IMR-90 (cell line): ENCODE results near the gene DCP1A. TPM values are rescaled to one million over a fixed set of nuclear protein-coding genes. Genes with fewer than 3 reads are reported as not detected.

Experiments used
- ATAC-seq: fragments of 200-7000 bp; cut with Tn5 transposase; 2 replicates; pipeline ENCODE4 v1.9.1; 2020; ENCODE audit warnings: low read depth, mild to moderate bottlenecking, moderate library complexity
- BruUV-seq: library from RNA; stranded (reverse); fragments of 400-500 nt; replicated peaks from 2 replicates; lab custom pipeline; 2021; lab: Mats Ljungman, UMichigan
- CTCF ChIA-PET: fragments of 300-600 bp; formaldehyde crosslinking; extraction: SDS; loops from one replicate; lab custom pipeline; 2021; ENCODE audit warnings: antibody characterized with exemption; lab: Yijun Ruan, JAX
- POLR2A ChIA-PET: fragments of 300-600 bp; sonication (Branson Sonifier 250); formaldehyde crosslinking; loops from one replicate; lab custom pipeline; 2022; ENCODE audit warnings: antibody characterized with exemption; ENCODE audit not compliant: unreplicated experiment; lab: Charles Lee
- DNase-seq: peaks from one replicate; pipeline ENCODE4 v3.0.0; 2013
- H2AFZ ChIP-seq: replicated peaks from 2 replicates; pipeline ENCODE3; 2013; ENCODE audit warnings: low read length, mild to moderate bottlenecking; ENCODE audit not compliant: poor library complexity
- H2AK5ac ChIP-seq: 2 replicates; pipeline ENCODE4 v1.6.1; 2013; ENCODE audit warnings: low read depth, low read length, inconsistent platforms
- H2AK9ac ChIP-seq: replicated peaks from 2 replicates; pipeline ENCODE3; 2013; ENCODE audit warnings: mild to moderate bottlenecking, low read depth, low read length, moderate library complexity; ENCODE audit not compliant: poor library complexity
- H2BK120ac ChIP-seq: 2 replicates; pipeline ENCODE4 v1.6.1; 2013; ENCODE audit warnings: low read depth, low read length, inconsistent platforms
- H2BK15ac ChIP-seq: 3 replicates; pipeline ENCODE4 v1.6.1; 2013; ENCODE audit warnings: low read depth, low read length, inconsistent platforms
- H2BK20ac ChIP-seq: 2 replicates; pipeline ENCODE4 v1.6.1; 2013; ENCODE audit warnings: low read depth, mild to moderate bottlenecking, inconsistent platforms, low read length, moderate library complexity
- H2BK5ac ChIP-seq: 2 replicates; pipeline ENCODE4 v1.6.1; 2013; ENCODE audit warnings: mild to moderate bottlenecking, low read depth, low read length, inconsistent platforms; ENCODE audit not compliant: poor library complexity, severe bottlenecking
- H3K14ac ChIP-seq: replicated peaks from 2 replicates; pipeline ENCODE4 v1.6.1; 2013; ENCODE audit warnings: low read depth, low read length, inconsistent platforms
- H3K18ac ChIP-seq: 2 replicates; pipeline ENCODE4 v1.6.1; 2013; ENCODE audit warnings: low read depth, low read length, control low read depth
- H3K23ac ChIP-seq: 2 replicates; pipeline ENCODE4 v1.6.1; 2013; ENCODE audit warnings: low read depth, low read length, inconsistent platforms
- H3K27ac ChIP-seq: 2 replicates; pipeline ENCODE4 v1.5.1; 2013; ENCODE audit warnings: mild to moderate bottlenecking, control low read depth, low read length; ENCODE audit not compliant: insufficient read depth
- H3K27me3 ChIP-seq: 2 replicates; pipeline ENCODE4 v1.6.1; 2013; ENCODE audit warnings: low read length; ENCODE audit not compliant: control insufficient read depth, insufficient read depth
- H3K36me3 ChIP-seq: 2 replicates; pipeline ENCODE4 v1.6.1; 2013; ENCODE audit warnings: low read length, mixed read lengths; ENCODE audit not compliant: control insufficient read depth, insufficient read depth
- H3K4ac ChIP-seq: 2 replicates; pipeline ENCODE4 v1.6.1; 2013; ENCODE audit warnings: low read depth, low read length, inconsistent platforms
- H3K4me1 ChIP-seq: 2 replicates; pipeline ENCODE4 v1.6.1; 2013; ENCODE audit warnings: low read length, mixed read lengths; ENCODE audit not compliant: control insufficient read depth, insufficient read depth
- H3K4me2 ChIP-seq: 2 replicates; pipeline ENCODE4 v1.6.1; 2013; ENCODE audit warnings: low read depth, mild to moderate bottlenecking, control low read depth, low read length, moderate library complexity
- H3K4me3 ChIP-seq: 2 replicates; pipeline ENCODE4 v1.5.1; 2013; ENCODE audit warnings: low read depth, mild to moderate bottlenecking, control low read depth, low read length, moderate library complexity; ENCODE audit not compliant: insufficient read depth
- H3K56ac ChIP-seq: 2 replicates; pipeline ENCODE4 v1.6.1; 2013; ENCODE audit warnings: low read length, inconsistent platforms; ENCODE audit not compliant: insufficient read depth; ENCODE audit errors: extremely low read depth
- H3K79me1 ChIP-seq, 2 experiments: 2 replicates each; pipeline ENCODE4 v1.6.1; 2013; ENCODE audit warnings: low read length in 2 of 2, inconsistent platforms in 1 of 2, low read depth in 1 of 2
- H3K9ac ChIP-seq: 2 replicates; pipeline ENCODE4 v1.6.1; 2013; ENCODE audit warnings: low read depth, low read length, control low read depth
- H3K9me1 ChIP-seq: 2 replicates; pipeline ENCODE4 v1.6.1; 2013; ENCODE audit warnings: low read length, inconsistent platforms; ENCODE audit not compliant: insufficient read depth
- H3K9me3 ChIP-seq: 2 replicates; pipeline ENCODE4 v1.6.1; 2013; ENCODE audit warnings: low read length; ENCODE audit not compliant: control insufficient read depth, insufficient read depth
- H4K20me1 ChIP-seq: 2 replicates; pipeline ENCODE4 v1.6.1; 2013; ENCODE audit warnings: low read length, inconsistent platforms; ENCODE audit not compliant: insufficient read depth
- H4K5ac ChIP-seq: 2 replicates; pipeline ENCODE4 v1.6.1; 2013; ENCODE audit warnings: mild to moderate bottlenecking, low read depth, low read length, control low read depth
- H4K8ac ChIP-seq, 2 experiments: 2 replicates each; pipeline ENCODE4 v1.6.1; 2013; ENCODE audit warnings: low read depth in 2 of 2, low read length in 2 of 2, control low read depth in 1 of 2, inconsistent platforms in 1 of 2
- H4K91ac ChIP-seq: 2 replicates; pipeline ENCODE4 v1.6.1; 2013; ENCODE audit warnings: low read depth, low read length, inconsistent platforms; ENCODE audit not compliant: insufficient read depth
- BHLHE40 ChIP-seq: fragments of 150-350 bp; IDR thresholded peaks from 2 replicates; pipeline ENCODE4 v1.6.1; 2016; ENCODE audit warnings: mild to moderate bottlenecking, low read depth, low read length
- CEBPB ChIP-seq: IDR thresholded peaks from 2 replicates; pipeline ENCODE4 v1.6.1; 2012; ENCODE audit warnings: low read depth, low read length, improper control_type of control experiment
- CHD1 ChIP-seq: IDR thresholded peaks from 2 replicates; pipeline ENCODE4 v1.6.1; 2012; ENCODE audit warnings: low read depth, low read length, improper control_type of control experiment
- CTCF ChIP-seq: conservative IDR thresholded peaks from 2 replicates; pipeline ENCODE4 v1.5.1; 2012; ENCODE audit warnings: mild to moderate bottlenecking, low read depth, low read length, improper control_type of control experiment
- ELK1 ChIP-seq: fragments of 150-350 bp; IDR thresholded peaks from 2 replicates; pipeline ENCODE4 v1.6.1; 2016; ENCODE audit warnings: low read depth, mild to moderate bottlenecking, low read length, moderate library complexity, borderline replicate concordance
- FOS ChIP-seq: fragments of 150-350 bp; IDR thresholded peaks from 2 replicates; pipeline ENCODE4 v1.6.1; 2016; ENCODE audit warnings: low read depth, low read length
- MAFK ChIP-seq: IDR thresholded peaks from 2 replicates; pipeline ENCODE4 v1.6.1; 2012; ENCODE audit warnings: low read depth, low read length, improper control_type of control experiment
- MAZ ChIP-seq: IDR thresholded peaks from 2 replicates; pipeline ENCODE4 v1.6.1; 2012; ENCODE audit warnings: low read depth, mild to moderate bottlenecking, low read length, improper control_type of control experiment, moderate library complexity, borderline replicate concordance
- MXI1 ChIP-seq: IDR thresholded peaks from 2 replicates; pipeline ENCODE4 v1.6.1; 2012; ENCODE audit warnings: low read depth, mild to moderate bottlenecking, low read length, moderate library complexity, borderline replicate concordance
- NFE2L2 ChIP-seq: fragments of 150-350 bp; IDR thresholded peaks from 2 replicates; pipeline ENCODE4 v1.6.1; 2016; ENCODE audit warnings: low read depth, mild to moderate bottlenecking, low read length
- POLR2A ChIP-seq: IDR thresholded peaks from 2 replicates; pipeline ENCODE4 v1.6.1; 2012; ENCODE audit warnings: mild to moderate bottlenecking, low read depth, low read length
- RAD21 ChIP-seq: IDR thresholded peaks from 2 replicates; pipeline ENCODE4 v1.6.1; 2012; ENCODE audit warnings: low read length, improper control_type of control experiment
- RCOR1 ChIP-seq: IDR thresholded peaks from 2 replicates; pipeline ENCODE4 v1.6.1; 2012; ENCODE audit warnings: mild to moderate bottlenecking, low read length, improper control_type of control experiment; ENCODE audit not compliant: insufficient replicate concordance
- RFX5 ChIP-seq: IDR thresholded peaks from 2 replicates; pipeline ENCODE4 v1.8.0; 2012; ENCODE audit warnings: low read depth, mild to moderate bottlenecking, low read length, moderate library complexity
- SMC3 ChIP-seq: fragments of 150-350 bp; IDR thresholded peaks from 2 replicates; pipeline ENCODE4 v1.6.1; 2016; ENCODE audit warnings: low read depth, mild to moderate bottlenecking, antibody characterized with exemption, low read length, moderate library complexity
- USF2 ChIP-seq: fragments of 150-350 bp; IDR thresholded peaks from 2 replicates; pipeline ENCODE4 v1.6.1; 2017; ENCODE audit warnings: mild to moderate bottlenecking, antibody characterized with exemption, low read length, low read depth
- WGBS, 2 experiments: methylation state at CpG; one replicate each; pipeline versions ENCODE4 v1.1.5 to v1.1.7; 2013; ENCODE audit warnings: missing lambda C conversion rate in 2 of 2; ENCODE audit not compliant: insufficient read length in 1 of 2; ENCODE audit errors: extremely low coverage in 2 of 2; 5-methylcytosine and 5-hydroxymethylcytosine counted together
- dilution Hi-C: fragments of 300-500 bp; cut with HindIII; formaldehyde crosslinking; loops from one replicate; pipeline ENCODE4 v1.14.3; 2018; ENCODE audit warnings: low sequenced_read_pairs; ENCODE audit not compliant: unreplicated experiment
- in situ Hi-C: fragments of 300-500 bp; cut with MboI; formaldehyde crosslinking; loops from 3 replicates; pipeline ENCODE4 v1.14.3; 2019; ENCODE audit warnings: low sequenced_read_pairs, inconsistent platforms, mixed read lengths
- intact Hi-C: fragments of 100-400 bp; cut with micrococcal nuclease; formaldehyde crosslinking; loops from 2 replicates; pipeline ENCODE4 v1.10.0; 2022
- polyA plus RNA-seq, 3 experiments: library from polyadenylated mRNA; depleted of rRNA; stranded (reverse); fragments of >200 nt; gene quantifications; 2 replicates each; pipeline ENCODE4 v1.2.3, GENCODE V29; 2012; ENCODE audit warnings: low replicate concordance in 1 of 3
- total RNA-seq: library from RNA; depleted of rRNA; stranded (reverse); fragments of >200 nt; gene quantifications from 2 replicates; pipeline ENCODE4 v1.2.3, GENCODE V29; 2012

The DCP1A gene
- total and polyA plus RNA-seq, 2 of the 4 experiments (the other 2 are of a cell fraction): 13.2 to 30.1 TPM

- no peak overlapping the region for H3K4me2 ChIP-seq
- H3K79me1 ChIP-seq: peaks cover 10 to 66% of the 10 kb centered on the region in 2 experiments; a peak in 3 of 4 replicates
- H3K9me1 ChIP-seq: peaks cover 22% of the 10 kb centered on the region
- no peak overlapping the region for H4K91ac ChIP-seq
- H3K4ac ChIP-seq: no peak overlapping the region
- H2AK9ac ChIP-seq: no peak overlapping the region
- ChIA-PET POLR2A (no interaction called here), CTCF (no interaction called here)
- no peak overlapping the region for H2AK5ac ChIP-seq
- dilution Hi-C loops (no loop called here), intact Hi-C loops (no loop called here), in situ Hi-C loops (no loop called here)
- no peak for DNase-seq
- no peaks in the 10 kb centered on the region for H3K9me3 ChIP-seq
- peaks cover 49% of the 10 kb centered on the region for H3K36me3 ChIP-seq
- no peak overlapping the region for H2BK120ac ChIP-seq
- H2AFZ ChIP-seq: no peak overlapping the region
- H3K4me1 ChIP-seq: peaks cover 28% of the 10 kb centered on the region
- H3K14ac ChIP-seq: no peak overlapping the region
- no peak overlapping the region for H3K56ac ChIP-seq
- no peak overlapping the region for H4K8ac ChIP-seq
- WGBS, 2 experiments: no CpG with 5 or more reads among the region's 4 CpGs
- no peak overlapping the region for H2BK5ac ChIP-seq
- peaks cover 82% of the 10 kb centered on the region for H4K20me1 ChIP-seq
- TF ChIP-seq ELK1 (no peak), RFX5 (no peak), USF2 (no peak), MAFK (no peak), CEBPB (no peak), MXI1 (no peak), POLR2A (no peak), CTCF (no peak), RAD21 (no peak), MAZ (no peak), SMC3 (no peak), BHLHE40 (no peak), FOS (no peak), CHD1 (no peak), RCOR1 (no peak), NFE2L2 (no peak)
- no peak overlapping the region for H3K23ac ChIP-seq
- no TSS peak for BruUV-seq
- H2BK15ac ChIP-seq: no peak overlapping the region
- H3K4me3 ChIP-seq: no peak overlapping the region
- ATAC-seq: no peak
- peak overlapping the region; percentile 4; the same call in 1 of the 2 replicates for H3K27ac ChIP-seq
- no peak overlapping the region for H4K5ac ChIP-seq
- H2BK20ac ChIP-seq: no peak overlapping the region
- no peak overlapping the region for H3K9ac ChIP-seq
- H3K18ac ChIP-seq: no peak overlapping the region
- H3K27me3 ChIP-seq: no peaks in the 10 kb centered on the region
Observed at GRCh38 chr3:53242642-53243041, 104.7 kb downstream of the DCP1A start.
